Spleen (tissue), 11 donors: ENCODE results near the gene MYADM. TPM values are rescaled to one million over a fixed set of nuclear protein-coding genes. Genes with fewer than 3 reads are reported as not detected.

ENCODE experiments used
- DNase-seq: peaks from one replicate; pipeline ENCODE4 v3.0.0-alpha.2; 2020
- H3K27ac ChIP-seq, 8 donors: fragments of 200-600 bp; sonication (generic) in 7 of 8; 1 replicate in 4 of 8; 2 replicates in 4 of 8; pipeline versions ENCODE4 v1.5.0 to v1.8.0; 2016 to 2021; ENCODE audit warnings: inconsistent platforms in 4 of 8, mild to moderate bottlenecking in 4 of 8, moderate library complexity in 1 of 8
- H3K27me3 ChIP-seq, 7 donors: fragments of 200-600 bp; sonication (generic) in 6 of 7; replicated peaks in 1 of 7; 1 replicate in 4 of 7; 2 replicates in 3 of 7; pipeline versions ENCODE4 v1.5.0 to v1.8.0; 2016 to 2021; ENCODE audit warnings: inconsistent platforms in 3 of 7, mild to moderate bottlenecking in 1 of 7
- H3K36me3 ChIP-seq, 6 donors: fragments of 200-600 bp; sonication (generic) in 5 of 6; 1 replicate in 4 of 6; 2 replicates in 2 of 6; pipeline versions ENCODE4 v1.5.0 to v1.8.0; 2016 to 2021; ENCODE audit warnings: inconsistent platforms in 2 of 6
- H3K4me1 ChIP-seq, 6 donors: fragments of 200-600 bp; sonication (generic) in 5 of 6; 1 replicate in 3 of 6; 2 replicates in 3 of 6; pipeline versions ENCODE4 v1.5.0 to v1.8.0; 2016 to 2021; ENCODE audit warnings: inconsistent platforms in 3 of 6
- H3K4me3 ChIP-seq, 8 donors: fragments of 200-600 bp; sonication (generic) in 7 of 8; 1 replicate in 4 of 8; 2 replicates in 4 of 8; pipeline versions ENCODE4 v1.5.0 to v1.8.0; 2016 to 2021; ENCODE audit warnings: inconsistent platforms in 4 of 8, mild to moderate bottlenecking in 4 of 8, moderate library complexity in 2 of 8
- H3K9me3 ChIP-seq, 8 donors: fragments of 200-600 bp; sonication (generic) in 7 of 8; 1 replicate in 4 of 8; 2 replicates in 4 of 8; pipeline versions ENCODE4 v1.5.0 to v1.8.0; 2016 to 2021; ENCODE audit warnings: inconsistent platforms in 4 of 8
- POLR2A ChIP-seq, 3 donors: fragments of 450-650 bp; IDR thresholded peaks; one replicate each; pipeline ENCODE4 v1.5.1; 2017; ENCODE audit warnings: antibody characterized with exemption in 3 of 3, mild to moderate bottlenecking in 1 of 3
- POLR2AphosphoS5 ChIP-seq, 3 donors: sonication (generic); formaldehyde crosslinking; IDR thresholded peaks; one replicate each; pipeline ENCODE4 v1.5.1; 2017; ENCODE audit warnings: antibody characterized with exemption in 3 of 3
- WGBS, 5 donors: extraction: QIAGEN DNeasy Blood & Tissue Kit in 3 of 5; methylation state at CpG; one replicate each; pipeline versions ENCODE4 v1.1.5 to v1.1.7; 2013 to 2018; 5-methylcytosine and 5-hydroxymethylcytosine counted together
- intact Hi-C: fragments of 100-400 bp; cut with DNase I; formaldehyde crosslinking; loops from one replicate; pipeline ENCODE4 v1.15.0; 2023; ENCODE audit warnings: low total_unique reads
- polyA plus RNA-seq, 3 donors: library from polyadenylated mRNA; stranded (reverse); fragments of 200-250 nt; gene quantifications; one replicate each; pipeline ENCODE4 v1.2.1, GENCODE V29; 2013
- total RNA-seq, 7 donors: library from RNA; depleted of rRNA in 3 of 7; stranded (reverse); fragments of >200 nt in 3 of 7; fragmentation: NEBNext Ultra II Directional in 4 of 7; extraction: Animal tissue kit (Norgen Biotek cat#: 25700) in 4 of 7; gene quantifications; one replicate each; pipeline versions ENCODE4 v1.1.0 to v1.2.1, GENCODE V29; 2016 to 2021
- TF ChIP-seq, protein P1 (sequence below), 11 experiments: fragments of 200-600 bp in 7 of 11; fragments of 450-650 bp in 4 of 11; sonication (generic) in 4 of 11; IDR thresholded peaks in 8 of 11; conservative IDR thresholded peaks in 3 of 11; 1 replicate in 7 of 11; 2 replicates in 4 of 11; pipeline versions ENCODE4 v1.4.0 to v1.8.0; 2016 to 2021; ENCODE audit warnings: antibody characterized with exemption in 11 of 11, inconsistent platforms in 4 of 11, mild to moderate bottlenecking in 1 of 11
- donor health status: healthy with polysubstance abuse.
- donor health status: DM: no; HTN: no; CAD: no; lungs with moderate emphysema.
- donor health status: DM: no; HTN: no; CAD: no.
- donor health status: Bipolar disorder and iron deficiency.
- donor health status: healthy.
- donor health status: DM: no; HTN: no; CAD: no.
- donor health status: DM: yes; HTN: yes; CAD: no.

The MYADM gene
- total and polyA plus RNA-seq, 10 donors: 9.1 to 146 (median 50.8) TPM

GRCh38 chr19:53883741-53884140 lies 16.1 kb downstream of the MYADM start:
- TF ChIP-seq, protein P1, sequence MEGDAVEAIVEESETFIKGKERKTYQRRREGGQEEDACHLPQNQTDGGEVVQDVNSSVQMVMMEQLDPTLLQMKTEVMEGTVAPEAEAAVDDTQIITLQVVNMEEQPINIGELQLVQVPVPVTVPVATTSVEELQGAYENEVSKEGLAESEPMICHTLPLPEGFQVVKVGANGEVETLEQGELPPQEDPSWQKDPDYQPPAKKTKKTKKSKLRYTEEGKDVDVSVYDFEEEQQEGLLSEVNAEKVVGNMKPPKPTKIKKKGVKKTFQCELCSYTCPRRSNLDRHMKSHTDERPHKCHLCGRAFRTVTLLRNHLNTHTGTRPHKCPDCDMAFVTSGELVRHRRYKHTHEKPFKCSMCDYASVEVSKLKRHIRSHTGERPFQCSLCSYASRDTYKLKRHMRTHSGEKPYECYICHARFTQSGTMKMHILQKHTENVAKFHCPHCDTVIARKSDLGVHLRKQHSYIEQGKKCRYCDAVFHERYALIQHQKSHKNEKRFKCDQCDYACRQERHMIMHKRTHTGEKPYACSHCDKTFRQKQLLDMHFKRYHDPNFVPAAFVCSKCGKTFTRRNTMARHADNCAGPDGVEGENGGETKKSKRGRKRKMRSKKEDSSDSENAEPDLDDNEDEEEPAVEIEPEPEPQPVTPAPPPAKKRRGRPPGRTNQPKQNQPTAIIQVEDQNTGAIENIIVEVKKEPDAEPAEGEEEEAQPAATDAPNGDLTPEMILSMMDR (IDR thresholded peaks at IDR 0.05 in 8 of 11, conservative IDR thresholded peaks at IDR 0.05 in 3 of 11): no peak
- TF ChIP-seq POLR2A (IDR thresholded peaks at IDR 0.05): no peak
- TF ChIP-seq POLR2AphosphoS5 (IDR thresholded peaks at IDR 0.05): no peak
- no peak for DNase-seq
- H3K4me3 ChIP-seq: no peak overlapping the region
- intact Hi-C loops: no loop called here
- peaks cover 2 to 78% (median 47%) of the 10 kb centered on the region in 7 donors for H3K27me3 ChIP-seq
- H3K36me3 ChIP-seq: no peaks in the 10 kb centered on the region
- WGBS, 5 donors: 19 to 36% (median 27%) methylated on average over 11 of the region's 11 CpGs
- peaks cover 16 to 45% (median 29%) of the 10 kb centered on the region in 6 donors for H3K4me1 ChIP-seq
- H3K27ac ChIP-seq: no peak overlapping the region
- H3K9me3 ChIP-seq: no peaks in the 10 kb centered on the region

GRCh38 chr19:53884256-53884655 lies 16.6 kb downstream of the MYADM start:
- H3K27me3 ChIP-seq: peaks cover 2 to 75% (median 42%) of the 10 kb centered on the region in 7 donors
- no peaks in the 10 kb centered on the region for H3K9me3 ChIP-seq
- H3K36me3 ChIP-seq: no peaks in the 10 kb centered on the region
- 37 to 50% (median 42%) methylated on average over 12 of the region's 12 CpGs for WGBS, 5 donors
- H3K27ac ChIP-seq: no peak overlapping the region
- no peak for TF ChIP-seq POLR2AphosphoS5 (IDR thresholded peaks at IDR 0.05)
- TF ChIP-seq, protein P1 (IDR thresholded peaks at IDR 0.05 in 8 of 11, conservative IDR thresholded peaks at IDR 0.05 in 3 of 11): no peak
- no peak for TF ChIP-seq POLR2A (IDR thresholded peaks at IDR 0.05)
- H3K4me1 ChIP-seq: peaks cover 11 to 40% (median 24%) of the 10 kb centered on the region in 6 donors
- H3K4me3 ChIP-seq: no peak overlapping the region
- no peak for DNase-seq
- intact Hi-C loops: no loop called here

GRCh38 chr19:53885036-53885435 lies 17.4 kb downstream of the MYADM start:
- TF ChIP-seq POLR2AphosphoS5 (IDR thresholded peaks at IDR 0.05): no peak
- TF ChIP-seq, protein P1 (IDR thresholded peaks at IDR 0.05 in 8 of 11, conservative IDR thresholded peaks at IDR 0.05 in 3 of 11): no peak
- TF ChIP-seq POLR2A (IDR thresholded peaks at IDR 0.05): no peak
- intact Hi-C loops: no loop called here
- Histone ChIP-seq H3K4me1 (peaks cover 11 to 39% (median 23%) of the 10 kb centered on the region in 6 donors), H3K4me3 (no peak overlapping the region), H3K9me3 (peaks cover 0 to 4% (median 0%) of the 10 kb centered on the region in 8 donors), H3K27ac (no peak overlapping the region), H3K36me3 (no peaks in the 10 kb centered on the region), H3K27me3 (peaks cover 2 to 75% (median 35%) of the 10 kb centered on the region in 7 donors)
- 87 to 94% (median 91%) methylated on average over 10 of the region's 10 CpGs for WGBS, 5 donors
- no peak for DNase-seq

- H3K27me3 ChIP-seq: peaks cover 0 to 85% (median 26%) of the 10 kb centered on the region in 7 donors
- WGBS, 5 donors: 71 to 86% (median 73%) methylated on average over 23 of the region's 23 CpGs
- H3K36me3 ChIP-seq: no peaks in the 10 kb centered on the region
- no peak for DNase-seq
- intact Hi-C loops: no loop called here
- H3K4me1 ChIP-seq: peaks cover 0 to 11% (median 8%) of the 10 kb centered on the region in 6 donors
- H3K9me3 ChIP-seq: peaks cover 0 to 7% (median 0%) of the 10 kb centered on the region in 8 donors
- TF ChIP-seq POLR2AphosphoS5 (IDR thresholded peaks at IDR 0.05) (no peak), POLR2A (IDR thresholded peaks at IDR 0.05) (no peak)
- TF ChIP-seq, protein P1 (IDR thresholded peaks at IDR 0.05 in 8 of 11, conservative IDR thresholded peaks at IDR 0.05 in 3 of 11): no peak
- no peak overlapping the region for H3K27ac ChIP-seq
- H3K4me3 ChIP-seq: no peak overlapping the region
Measured at GRCh38 chr19:53892301-53892980, 24.8 kb downstream of the MYADM start.
